Lower lobe of right lung (tissue), 2 donors: ENCODE data around the gene CCR5AS. TPM values are rescaled to one million over a fixed set of nuclear protein-coding genes. Genes with fewer than 3 reads are reported as not detected.
A peak's percentile ranks its signal among the peaks of the same experiment; 100 is the strongest.

Experiments used
- ATAC-seq, 2 donors: fragments of 200-7000 bp; cut with Tn5 transposase; one replicate each; pipeline ENCODE4 v1.9.1; 2020 to 2022; ENCODE audit warnings: mild to moderate bottlenecking in 2 of 2, moderate library complexity in 2 of 2
- DNase-seq: peaks from one replicate; pipeline ENCODE4 v3.0.0-alpha.2; 2020
- H3K27ac ChIP-seq: fragments of 200-600 bp; one replicate; pipeline ENCODE4 v1.8.0; 2022
- H3K27me3 ChIP-seq: fragments of 200-600 bp; one replicate; pipeline ENCODE4 v1.8.0; 2022; ENCODE audit warnings: low read depth
- H3K36me3 ChIP-seq: fragments of 200-600 bp; one replicate; pipeline ENCODE4 v1.8.0; 2022; ENCODE audit warnings: mild to moderate bottlenecking
- H3K4me1 ChIP-seq: fragments of 200-600 bp; one replicate; pipeline ENCODE4 v1.8.0; 2022
- H3K4me3 ChIP-seq: fragments of 200-600 bp; one replicate; pipeline ENCODE4 v1.8.0; 2022; ENCODE audit warnings: mild to moderate bottlenecking
- H3K9me3 ChIP-seq: fragments of 200-600 bp; one replicate; pipeline ENCODE4 v1.8.0; 2022
- intact Hi-C: fragments of 100-400 bp; cut with DNase I; formaldehyde crosslinking; loops from one replicate; pipeline ENCODE4 v1.11.0; 2022
- total RNA-seq: library from RNA; stranded (reverse); fragmentation: NEBNext Ultra II Directional; extraction: Animal tissue kit (Norgen Biotek cat#: 25700); gene quantifications from one replicate; pipeline ENCODE4 v1.2.1, GENCODE V29; 2021
- TF ChIP-seq, protein P1 (sequence below): fragments of 200-600 bp; IDR thresholded peaks from one replicate; pipeline ENCODE4 v1.8.0; 2022; ENCODE audit warnings: antibody characterized with exemption, mild to moderate bottlenecking
- donor health status: DM: no; HTN: yes; CAD: no; lungs with severe emphysema.

Gene CCR5AS

DNA sequence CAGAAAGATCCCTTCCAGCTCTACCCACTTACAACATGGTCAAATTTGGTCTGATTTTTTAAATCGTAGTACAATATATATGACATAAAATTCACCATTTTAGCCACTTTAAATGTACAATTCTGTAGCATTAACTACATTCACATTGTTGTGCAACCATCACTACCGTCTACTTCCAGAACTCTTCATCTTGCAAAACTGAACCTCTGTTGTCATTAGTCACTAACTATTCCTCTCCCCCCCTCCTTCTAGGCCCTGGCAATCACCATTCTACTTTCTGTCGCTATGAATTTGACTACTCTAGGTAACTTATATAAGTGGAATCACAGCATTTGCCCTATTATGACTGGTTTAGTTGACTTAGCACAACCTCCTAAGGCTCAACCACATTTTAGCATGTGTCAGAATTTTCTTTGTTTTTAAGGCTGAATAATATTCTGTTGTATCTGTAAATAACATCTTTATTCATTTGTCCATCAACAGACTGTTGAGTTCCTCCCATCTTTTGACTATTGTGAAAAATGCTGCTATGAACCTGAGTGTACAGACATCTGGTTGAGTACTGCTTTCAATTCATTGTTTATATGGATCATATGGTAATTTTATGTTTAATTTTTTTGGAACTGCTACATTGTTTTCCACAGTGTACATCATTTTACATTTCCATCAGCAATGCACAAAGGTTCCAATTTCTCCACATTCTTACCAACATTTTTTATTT is 88.5 kb downstream of the CCR5AS start:
- Histone ChIP-seq H3K4me1 (peaks cover 10% of the 10 kb centered on the region), H3K36me3 (no peaks in the 10 kb centered on the region), H3K4me3 (no peak overlapping the region), H3K9me3 (no peaks in the 10 kb centered on the region), H3K27me3 (no peaks in the 10 kb centered on the region), H3K27ac (no peak overlapping the region)
- DNase-seq (no peak), ATAC-seq (peak in 1 of 2 donors; percentile 19)
- TF ChIP-seq, protein P1, sequence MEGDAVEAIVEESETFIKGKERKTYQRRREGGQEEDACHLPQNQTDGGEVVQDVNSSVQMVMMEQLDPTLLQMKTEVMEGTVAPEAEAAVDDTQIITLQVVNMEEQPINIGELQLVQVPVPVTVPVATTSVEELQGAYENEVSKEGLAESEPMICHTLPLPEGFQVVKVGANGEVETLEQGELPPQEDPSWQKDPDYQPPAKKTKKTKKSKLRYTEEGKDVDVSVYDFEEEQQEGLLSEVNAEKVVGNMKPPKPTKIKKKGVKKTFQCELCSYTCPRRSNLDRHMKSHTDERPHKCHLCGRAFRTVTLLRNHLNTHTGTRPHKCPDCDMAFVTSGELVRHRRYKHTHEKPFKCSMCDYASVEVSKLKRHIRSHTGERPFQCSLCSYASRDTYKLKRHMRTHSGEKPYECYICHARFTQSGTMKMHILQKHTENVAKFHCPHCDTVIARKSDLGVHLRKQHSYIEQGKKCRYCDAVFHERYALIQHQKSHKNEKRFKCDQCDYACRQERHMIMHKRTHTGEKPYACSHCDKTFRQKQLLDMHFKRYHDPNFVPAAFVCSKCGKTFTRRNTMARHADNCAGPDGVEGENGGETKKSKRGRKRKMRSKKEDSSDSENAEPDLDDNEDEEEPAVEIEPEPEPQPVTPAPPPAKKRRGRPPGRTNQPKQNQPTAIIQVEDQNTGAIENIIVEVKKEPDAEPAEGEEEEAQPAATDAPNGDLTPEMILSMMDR: no peak
- intact Hi-C loops: no loop called here

DNA sequence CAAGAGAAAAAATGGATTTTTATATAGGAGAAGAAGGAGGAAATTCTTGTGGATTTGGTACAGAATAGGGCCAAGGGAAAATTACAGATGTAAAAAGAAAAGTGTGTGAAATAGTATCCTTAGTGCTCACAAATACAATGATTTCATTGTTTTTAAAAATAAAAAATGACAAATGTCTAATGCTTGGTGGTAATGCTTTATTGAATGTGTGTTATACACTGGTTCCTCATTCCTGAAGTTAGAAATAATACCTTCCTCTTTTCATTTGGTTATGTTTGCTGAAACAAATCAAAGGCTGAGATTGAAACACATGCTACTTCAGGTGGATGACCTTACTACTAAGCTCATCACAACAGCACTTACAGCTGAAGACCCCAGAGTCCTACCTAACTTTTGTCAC is 90.7 kb downstream of the CCR5AS start:
- ATAC-seq: no peak

DNA sequence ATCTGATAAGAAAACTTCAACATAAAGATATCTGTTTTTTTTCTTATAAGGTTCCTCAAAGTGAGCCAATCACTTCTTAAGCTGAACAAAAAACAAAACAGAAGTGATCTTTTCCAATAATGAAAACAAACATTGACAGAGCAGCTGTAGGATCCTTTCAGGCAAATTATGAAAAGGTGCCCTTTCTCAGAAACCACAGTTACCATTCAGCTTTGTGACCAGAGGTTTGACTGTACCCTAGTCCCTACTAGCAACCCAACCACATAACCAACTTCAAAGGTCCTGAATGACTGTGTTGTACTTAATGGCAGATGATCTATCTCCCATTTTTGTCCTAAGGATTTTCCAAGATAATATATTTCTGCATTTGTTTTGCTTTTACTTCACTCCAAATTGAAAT is 92.3 kb downstream of the CCR5AS start:
- ATAC-seq (no peak), DNase-seq (no peak)
- no peaks in the 10 kb centered on the region for H3K27me3 ChIP-seq
- intact Hi-C loops: no loop called here
- no peak overlapping the region for H3K4me3 ChIP-seq
- H3K9me3 ChIP-seq: no peaks in the 10 kb centered on the region
- peaks cover 20% of the 10 kb centered on the region for H3K4me1 ChIP-seq
- H3K36me3 ChIP-seq: no peaks in the 10 kb centered on the region
- TF ChIP-seq, protein P1: no peak
- H3K27ac ChIP-seq: no peak overlapping the region

More for the DNA sequence above, 90.7 kb downstream of the CCR5AS start:
- no peaks in the 10 kb centered on the region for H3K9me3 ChIP-seq
- H3K4me3 ChIP-seq: no peak overlapping the region
- TF ChIP-seq, protein P1: no peak
- no peaks in the 10 kb centered on the region for H3K36me3 ChIP-seq
- H3K27ac ChIP-seq: peak overlapping the region; percentile 53
- intact Hi-C loops: no loop called here
- no peaks in the 10 kb centered on the region for H3K27me3 ChIP-seq
- no peak for DNase-seq
- peaks cover 20% of the 10 kb centered on the region for H3K4me1 ChIP-seq

Other genes starting within 250 kb of the CCR5AS start
- 47.4 TPM for gene CCR1, start 198.8 kb downstream of the CCR5AS start, total RNA-seq
- gene CCR3, start 164.6 kb downstream of the CCR5AS start, total RNA-seq: not detected
- gene CCR2, start 53.0 kb downstream of the CCR5AS start, total RNA-seq: 15.8 TPM
- 5.3 TPM for gene CCR5, start 36.1 kb downstream of the CCR5AS start, total RNA-seq
- 23.5 TPM for gene CCRL2, start 193 bp upstream of the CCR5AS start, total RNA-seq
- 53.5 TPM for gene LTF, start 57.8 kb upstream of the CCR5AS start, total RNA-seq
- not detected for gene RTP3, start 90.9 kb upstream of the CCR5AS start, total RNA-seq
- 1.2 TPM for gene LRRC2, start 159.2 kb upstream of the CCR5AS start, total RNA-seq
- gene FAM240A, start 205.5 kb upstream of the CCR5AS start, total RNA-seq: not detected